Endothelial cell of umbilical vein (primary cell): ENCODE results near the gene DSPP. TPM values are rescaled to one million over a fixed set of nuclear protein-coding genes. Genes with fewer than 3 reads are reported as not detected.

Source experiments
- BruUV-seq: library from RNA; stranded (reverse); fragments of 400-500 nt; replicated peaks from 2 replicates; lab custom pipeline; 2021; lab: Mats Ljungman, UMichigan
- CTCF ChIA-PET: fragments of 300-600, 350-600 bp; sonication (Branson Sonifier 250); formaldehyde crosslinking; loops from one replicate; lab custom pipeline; 2021; ENCODE audit warnings: antibody characterized with exemption, inconsistent platforms; lab: Charles Lee
- POLR2A ChIA-PET: fragments of 300-600, 350-600 bp; sonication (Branson Sonifier 250); formaldehyde crosslinking; loops from one replicate; lab custom pipeline; 2021; ENCODE audit warnings: antibody characterized with exemption, inconsistent platforms; lab: Charles Lee
- DNase-seq: peaks from one replicate; pipeline ENCODE4 v3.0.0-alpha.2; 2011; ENCODE audit warnings: low read depth, low spot score
- FAIRE-seq: peaks from 2 replicates; lab custom pipeline; 2011; peaks lifted over from hg19 to GRCh38; lab: Jason Lieb, UNC
- H2AFZ ChIP-seq: 2 replicates; pipeline ENCODE4 v1.6.0; 2012; ENCODE audit warnings: low read depth, low read length, control low read depth, inconsistent platforms
- H3K27ac ChIP-seq: 2 replicates; pipeline ENCODE4 v1.5.1; 2011; ENCODE audit warnings: low read depth, mild to moderate bottlenecking, control low read depth, low read length, moderate library complexity; ENCODE audit not compliant: insufficient read depth
- H3K27me3 ChIP-seq, 2 experiments: 2 replicates each; pipeline versions ENCODE4 v1.6.0 to v1.6.1; 2011; ENCODE audit warnings: low read length in 2 of 2, mixed read lengths in 1 of 2; ENCODE audit not compliant: control insufficient read depth in 2 of 2, insufficient read depth in 2 of 2
- H3K36me3 ChIP-seq, 2 experiments: 2 replicates in 1 of 2; 3 replicates in 1 of 2; pipeline ENCODE4 v1.5.1; 2011; ENCODE audit warnings: low read length in 2 of 2, mild to moderate bottlenecking in 1 of 2, moderate library complexity in 1 of 2; ENCODE audit not compliant: control insufficient read depth in 2 of 2, insufficient read depth in 2 of 2; ENCODE audit errors: extremely low read depth in 1 of 2
- H3K4me1 ChIP-seq: 3 replicates; pipeline ENCODE4 v1.5.1; 2011; ENCODE audit warnings: mild to moderate bottlenecking, low read length; ENCODE audit not compliant: control insufficient read depth, insufficient read depth; ENCODE audit errors: extremely low read depth
- H3K4me2 ChIP-seq: 2 replicates; pipeline ENCODE4 v1.6.1; 2011; ENCODE audit warnings: low read length, control low read depth, mixed read lengths; ENCODE audit not compliant: insufficient read depth
- H3K4me3 ChIP-seq, 3 experiments: fragments of 200-600 bp in 1 of 3; sonication (generic), shearing (Covaris generic) in 1 of 3; replicated peaks in 1 of 3; 2 replicates each; pipeline ENCODE4 v1.5.1; 2011 to 2016; ENCODE audit warnings: control low read depth in 3 of 3, low read length in 3 of 3, mild to moderate bottlenecking in 2 of 3, inconsistent platforms in 1 of 3, low read depth in 1 of 3, moderate library complexity in 1 of 3; ENCODE audit not compliant: insufficient read depth in 1 of 3
- H3K79me2 ChIP-seq: 2 replicates; pipeline ENCODE4 v1.6.0; 2012; ENCODE audit warnings: low read length, inconsistent platforms; ENCODE audit not compliant: control insufficient read depth, insufficient read depth
- H3K9ac ChIP-seq: replicated peaks from 2 replicates; pipeline ENCODE3; 2011; ENCODE audit warnings: low read length, control low read depth; ENCODE audit not compliant: insufficient read depth; ENCODE audit errors: extremely low read depth
- H3K9me1 ChIP-seq: replicated peaks from 3 replicates; pipeline ENCODE4 v1.6.0; 2011; ENCODE audit warnings: mild to moderate bottlenecking, low read length; ENCODE audit not compliant: control insufficient read depth, insufficient read depth; ENCODE audit errors: extremely low read depth
- H3K9me3 ChIP-seq: replicated peaks from 2 replicates; pipeline ENCODE4 v1.5.1; 2012; ENCODE audit warnings: low read length, inconsistent platforms; ENCODE audit not compliant: control insufficient read depth, insufficient read depth
- H4K20me1 ChIP-seq: replicated peaks from 2 replicates; pipeline ENCODE3; 2011; ENCODE audit warnings: mild to moderate bottlenecking, low read length; ENCODE audit not compliant: control insufficient read depth, insufficient read depth; ENCODE audit errors: extremely low read depth
- CTCF ChIP-seq, 2 donors: IDR thresholded peaks; 1 replicate in 1 of 2; 2 replicates in 1 of 2; pipeline ENCODE4 v1.5.1; 2011; ENCODE audit warnings: low read length in 2 of 2, mild to moderate bottlenecking in 2 of 2, moderate library complexity in 2 of 2, control low read depth in 1 of 2, inconsistent platforms in 1 of 2, low read depth in 1 of 2; ENCODE audit not compliant: insufficient read depth in 1 of 2; ENCODE audit errors: extremely low read depth in 1 of 2
- EZH2 ChIP-seq: IDR thresholded peaks from 2 replicates; pipeline ENCODE4 v1.6.1; 2012; ENCODE audit warnings: borderline replicate concordance, low read depth, mild to moderate bottlenecking, moderate library complexity, low read length, inconsistent platforms; ENCODE audit not compliant: severe bottlenecking
- FOS ChIP-seq: IDR thresholded peaks from 2 replicates; pipeline ENCODE4 v1.6.1; 2011; ENCODE audit warnings: mild to moderate bottlenecking, low read length, moderate library complexity, borderline replicate concordance; ENCODE audit not compliant: insufficient read depth
- GATA2 ChIP-seq: IDR thresholded peaks from 2 replicates; pipeline ENCODE4 v1.7.0; 2011; ENCODE audit warnings: low read depth, mild to moderate bottlenecking, moderate library complexity, mixed read lengths, low read length; ENCODE audit not compliant: insufficient read length, insufficient read depth
- JUN ChIP-seq: IDR thresholded peaks from 2 replicates; pipeline ENCODE4 v1.6.1; 2011; ENCODE audit warnings: borderline replicate concordance, low read depth; ENCODE audit not compliant: insufficient read length, insufficient read depth
- MAX ChIP-seq: IDR thresholded peaks from 2 replicates; pipeline ENCODE4 v1.6.1; 2011; ENCODE audit not compliant: insufficient read depth, insufficient read length
- MYC ChIP-seq: IDR thresholded peaks from one replicate; pipeline ENCODE4 v1.6.1; 2011; ENCODE audit warnings: mild to moderate bottlenecking, low read depth, low read length
- POLR2A ChIP-seq: IDR thresholded peaks from 2 replicates; pipeline ENCODE4 v1.6.1; 2012; ENCODE audit warnings: low read depth, mild to moderate bottlenecking, control low read depth, low read length
- POLR2AphosphoS5 ChIP-seq: IDR thresholded peaks from 2 replicates; pipeline ENCODE4 v1.6.1; 2012; ENCODE audit warnings: low read depth, mild to moderate bottlenecking, control low read depth, low read length, moderate library complexity; ENCODE audit not compliant: insufficient read depth
- dilution Hi-C: fragments of 300-500 bp; cut with MboI; formaldehyde crosslinking; loops from one replicate; pipeline ENCODE4 v1.15.0; 2019; ENCODE audit warnings: low sequenced_read_pairs; ENCODE audit not compliant: extremely low pct_ligation_motif_present
- intact Hi-C: fragments of 100-400 bp; cut with micrococcal nuclease; formaldehyde crosslinking; loops from one replicate; pipeline ENCODE4 v1.10.0; 2022
- polyA plus RNA-seq, 4 experiments: library from polyadenylated mRNA; depleted of rRNA in 3 of 4; stranded (reverse) in 3 of 4; unstranded in 1 of 4; fragments of >200 nt; gene quantifications; 2 replicates each; pipeline versions ENCODE4 v1.2.1 to v1.2.3, GENCODE V29; 2011 to 2012; ENCODE audit warnings: missing spikeins in 1 of 4
- total RNA-seq: library from RNA; stranded (reverse); gene quantifications from 2 replicates; pipeline ENCODE4 v1.2.3, GENCODE V29; 2021

DSPP gene
- total and polyA plus RNA-seq, 2 donors (not counting 3 experiments of a cell fraction or from before 2014, with no cell fraction given), result not detected

- DNase-seq (no peak), FAIRE-seq (no peak)
- no peaks in the 10 kb centered on the region for H3K79me2 ChIP-seq
- no peak within 1 kb of the TSS for H2AFZ ChIP-seq
- no peak within 1 kb of the TSS for H3K27ac ChIP-seq
- no TSS peak for BruUV-seq
- TF ChIP-seq FOS (no peak), POLR2A (no peak), MYC (no peak), JUN (no peak), EZH2 (no peak), MAX (no peak), CTCF (IDR thresholded peaks at IDR 0.05; ENCODE audit: extremely low read depth in 1 of 2, insufficient read depth in 1 of 2, low read depth in 1 of 2, low read length in 2 of 2) (no peak), GATA2 (no peak), POLR2AphosphoS5 (no peak)
- H3K4me3 ChIP-seq, result no peak within 1 kb of the TSS
- H3K27me3 ChIP-seq, result no peaks in the 10 kb centered on the region
- intact Hi-C loops, result loop anchor here (10.0 kb wide), 2 partner anchors 555 to 805 kb away; partner anchors contain the start of gene HERC5
- H3K4me2 ChIP-seq, result no peak within 1 kb of the TSS
- no peaks in the 10 kb centered on the region for H3K4me1 ChIP-seq
- no peaks in the 10 kb centered on the region for H3K9me1 ChIP-seq
- no peaks in the 10 kb centered on the region for H3K36me3 ChIP-seq
- ChIA-PET CTCF (interaction anchor here (0.9 to 1.5 kb wide), 2 partner anchors 13 to 16 kb away, joined by 3 to 4 read pairs; no protein-coding TSS in a partner anchor), POLR2A (interaction anchor here (0.6 kb wide), 1 partner anchor 29 kb away, joined by 3 read pairs; no protein-coding TSS in a partner anchor)
- no peaks in the 10 kb centered on the region for H4K20me1 ChIP-seq
- no peaks in the 10 kb centered on the region for H3K9me3 ChIP-seq
- dilution Hi-C loops, result no loop called here
- no peak within 1 kb of the TSS for H3K9ac ChIP-seq
Observed at GRCh38 chr4:87649980-87650379, 41.7 kb downstream of the DSPP start, which contains the start of gene DMP1. DMP1 (plus strand) TSS chr4:87650280; CDS start chr4:87656493, 6,213 bp downstream.
